ENCODE measurements around the gene FRZB.

- no peak for TF ChIP-seq CTCF (IDR thresholded peaks at IDR 0.05)
- no peak for TF ChIP-seq POLR2A (IDR thresholded peaks at IDR 0.05)
- TF ChIP-seq POLR2AphosphoS5 (IDR thresholded peaks at IDR 0.05; ENCODE audit: insufficient read depth in 1 of 2, low read depth in 1 of 2) = no peak
These were observed 1.1 kb upstream of the FRZB start for GRCh38 chr2:182867426-182868053.
